Choroid plexus epithelial cell (primary cell): ENCODE results near the gene PLA1A.
"Not testable (repeated sequence)": the region's sequence is repeated elsewhere in the genome, so short reads cannot be mapped to it uniquely, and the experiment has no call there.

Experiments
- DNase-seq: peaks from one replicate; pipeline ENCODE4 v3.0.0-alpha.2; 2010; ENCODE audit warnings: low read depth
- H3K4me3 ChIP-seq: 2 replicates; pipeline ENCODE4 v1.5.1; 2011; ENCODE audit warnings: low read depth, mild to moderate bottlenecking, control low read depth, low read length, moderate library complexity
- CTCF ChIP-seq: conservative IDR thresholded peaks from 2 replicates; pipeline ENCODE4 v1.5.1; 2011; ENCODE audit warnings: low read depth, mild to moderate bottlenecking, control low read depth, inconsistent platforms, low read length, moderate library complexity

The PLA1A gene

DNA sequence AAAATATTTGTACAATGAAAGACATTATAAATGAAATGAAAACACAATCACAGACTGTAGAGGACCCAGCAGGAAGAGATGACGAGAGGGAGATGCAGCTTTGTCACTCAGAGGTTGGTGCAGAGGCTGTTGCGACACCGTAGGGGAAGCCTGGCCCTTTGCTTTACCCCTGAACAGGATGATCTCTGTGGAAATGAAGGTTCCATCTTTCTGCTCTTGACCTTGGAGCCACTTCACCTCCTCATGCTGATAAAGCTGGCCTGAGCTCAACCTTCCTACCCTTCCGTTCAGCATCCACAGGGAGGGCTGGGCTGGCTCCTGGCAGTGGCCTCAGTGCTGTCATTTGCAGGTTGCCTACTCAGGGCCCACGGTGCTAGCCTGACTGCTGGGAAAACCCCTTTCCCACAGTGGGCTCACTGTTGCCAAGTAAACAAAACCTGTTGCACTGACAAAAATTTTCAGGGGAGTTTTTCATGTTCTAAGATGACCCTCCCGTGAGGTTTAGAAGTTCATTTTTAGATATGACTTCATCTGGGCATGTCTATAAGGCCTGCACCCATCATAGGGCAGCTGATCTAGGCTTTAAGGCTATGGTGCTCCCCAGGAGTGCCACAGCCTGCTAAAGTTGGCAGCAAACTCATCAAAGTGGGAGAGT lies 35.3 kb upstream of the PLA1A start:
- no peak for TF ChIP-seq CTCF
- DNase-seq: no peak
- no peak overlapping the region for H3K4me3 ChIP-seq

- not testable (repeated sequence) for DNase-seq
Observed at GRCh38 chr3:119563334-119563733, 34.4 kb upstream of the PLA1A start.

GRCh38 chr3:119569156-119569555 lies 28.5 kb upstream of the PLA1A start:
- no peak for TF ChIP-seq CTCF
- H3K4me3 ChIP-seq: no peak overlapping the region
- DNase-seq: no peak

More at GRCh38 chr3:119563334-119563733, 34.4 kb upstream of the PLA1A start:
- not testable (repeated sequence) for H3K4me3 ChIP-seq

GRCh38 chr3:119570229-119570628 lies 27.5 kb upstream of the PLA1A start:
- no peak overlapping the region for H3K4me3 ChIP-seq
- DNase-seq: no peak
- TF ChIP-seq CTCF: no peak

DNA sequence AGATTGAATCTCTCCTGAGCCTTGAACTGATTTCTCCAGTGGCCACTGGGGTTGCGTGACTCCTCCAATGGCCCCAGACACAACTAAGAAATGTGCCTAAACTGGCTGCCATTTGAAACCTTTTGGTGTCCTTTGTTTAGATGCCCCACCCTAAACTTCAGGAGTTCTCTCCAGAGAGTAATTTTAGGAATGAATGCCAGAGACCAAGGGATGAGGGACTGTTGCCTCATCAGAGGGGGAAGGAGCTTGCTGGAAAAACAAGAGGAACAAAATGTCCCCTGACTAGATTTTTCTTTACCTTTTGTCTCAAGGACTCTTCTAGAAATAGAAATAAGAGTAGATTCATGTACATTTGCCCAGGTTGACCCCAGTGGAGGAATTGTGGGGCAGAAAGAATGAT lies 26.5 kb upstream of the PLA1A start:
- DNase-seq: no peak
- H3K4me3 ChIP-seq: no peak overlapping the region
- no peak for TF ChIP-seq CTCF

DNA sequence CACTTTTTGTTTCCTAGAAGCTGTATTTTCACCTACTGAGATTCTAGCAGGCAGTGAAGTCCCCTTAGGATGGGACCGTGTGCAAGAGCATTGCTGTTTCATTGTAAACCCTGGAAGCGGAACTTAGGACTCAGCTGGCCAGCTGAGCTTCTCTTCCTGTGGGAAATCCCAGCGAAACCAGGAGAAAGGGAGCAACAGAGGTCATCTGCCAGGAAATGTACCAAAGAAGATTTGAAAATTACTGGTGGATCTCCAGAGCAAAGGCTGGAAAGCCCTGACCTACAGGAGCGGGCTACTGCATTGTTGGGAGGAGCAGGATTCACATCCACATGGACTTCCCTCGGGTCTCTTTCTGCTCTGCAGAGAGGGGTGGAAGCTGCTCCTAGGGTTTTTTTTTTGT lies 26.0 kb upstream of the PLA1A start:
- no peak for TF ChIP-seq CTCF
- no peak overlapping the region for H3K4me3 ChIP-seq
- no peak for DNase-seq

- no peak for DNase-seq
- no peak for TF ChIP-seq CTCF
- no peak overlapping the region for H3K4me3 ChIP-seq
Observed at GRCh38 chr3:119575507-119575906, 22.2 kb upstream of the PLA1A start.
